T-cell (primary cell): ENCODE data around the gene LILRB4. TPM values are rescaled to one million over a fixed set of nuclear protein-coding genes. Genes with fewer than 3 reads are reported as not detected.
"Not testable (repeated sequence)": the region's sequence is repeated elsewhere in the genome, so short reads cannot be mapped to it uniquely, and the experiment has no call there.

Experiments used
- ATAC-seq, 4 experiments: fragments of 200-7000 bp in 3 of 4; fragments of 150-1000 bp in 1 of 4; cut with Tn5 transposase; replicated peaks in 1 of 4; 1 replicate in 3 of 4; 2 replicates in 1 of 4; pipeline ENCODE4 v1.10.0; 2021; ENCODE audit warnings: moderate library complexity in 3 of 4, mild to moderate bottlenecking in 2 of 4, moderate number of reproducible peaks in 1 of 4
- CTCF ChIA-PET, 2 donors: fragments of 300-600 bp; sonication (Branson Sonifier 250); formaldehyde crosslinking; loops; one replicate each; lab custom pipeline; 2022; ENCODE audit warnings: antibody characterized with exemption in 2 of 2; lab: Charles Lee
- POLR2A ChIA-PET, 2 donors: fragments of 300-600 bp; sonication (Branson Sonifier 250); formaldehyde crosslinking; loops; one replicate each; lab custom pipeline; 2022; ENCODE audit warnings: antibody characterized with exemption in 2 of 2; lab: Charles Lee
- DNase-seq, 35 experiments: peaks; one replicate each; pipeline versions ENCODE4 v3.0.0 to v3.0.0-alpha.2; 2013 to 2023
- H3K27ac ChIP-seq: one replicate; pipeline ENCODE4 v1.5.1; 2013; ENCODE audit warnings: low read length
- H3K27me3 ChIP-seq, 2 experiments: replicated peaks in 1 of 2; 1 replicate in 1 of 2; 2 replicates in 1 of 2; pipeline versions ENCODE4 v1.6.1 to v1.7.0; 2013; ENCODE audit warnings: low read length in 1 of 2, mixed read lengths in 1 of 2; ENCODE audit not compliant: control insufficient read depth in 2 of 2, insufficient read depth in 2 of 2; ENCODE audit errors: extremely low read depth in 1 of 2
- H3K36me3 ChIP-seq, 2 donors: 1 replicate in 1 of 2; 2 replicates in 1 of 2; pipeline versions ENCODE4 v1.6.1 to v1.7.0; 2013; ENCODE audit warnings: low read length in 1 of 2; ENCODE audit not compliant: control insufficient read depth in 2 of 2, insufficient read depth in 1 of 2; ENCODE audit errors: extremely low read depth in 1 of 2
- H3K4me1 ChIP-seq, 2 experiments: 1 replicate in 1 of 2; 2 replicates in 1 of 2; pipeline versions ENCODE4 v1.6.1 to v1.7.0; 2013; ENCODE audit warnings: low read length in 2 of 2, mixed read lengths in 1 of 2; ENCODE audit not compliant: insufficient read depth in 2 of 2, control insufficient read depth in 1 of 2; ENCODE audit errors: extremely low read depth in 1 of 2
- H3K4me3 ChIP-seq, 2 donors: 1 replicate in 1 of 2; 2 replicates in 1 of 2; pipeline versions ENCODE4 v1.5.1 to v1.7.0; 2013; ENCODE audit warnings: mild to moderate bottlenecking in 2 of 2, low read length in 1 of 2, moderate library complexity in 1 of 2; ENCODE audit not compliant: control insufficient read depth in 1 of 2; ENCODE audit errors: extremely low read depth in 1 of 2
- H3K9me3 ChIP-seq: 2 replicates; pipeline ENCODE4 v1.7.0; 2013
- H3K27ac Mint-ChIP-seq, 2 donors: one replicate each; pipeline ENCODE4 v1.8.0; 2020 to 2021; ENCODE audit warnings: mild to moderate bottlenecking in 2 of 2, mixed read lengths in 2 of 2
- H3K27me3 Mint-ChIP-seq, 2 donors: one replicate each; pipeline ENCODE4 v1.8.0; 2021 to 2022; ENCODE audit warnings: mixed read lengths in 2 of 2
- H3K36me3 Mint-ChIP-seq: one replicate; pipeline ENCODE4 v1.8.0; 2021; ENCODE audit warnings: mixed read lengths
- H3K4me1 Mint-ChIP-seq, 3 donors: one replicate each; pipeline ENCODE4 v1.8.0; 2020 to 2022; ENCODE audit warnings: mixed read lengths in 3 of 3, mild to moderate bottlenecking in 1 of 3
- H3K4me3 Mint-ChIP-seq, 3 donors: one replicate each; pipeline ENCODE4 v1.8.0; 2020 to 2022; ENCODE audit warnings: mild to moderate bottlenecking in 3 of 3, mixed read lengths in 3 of 3, moderate library complexity in 3 of 3
- H3K9me3 Mint-ChIP-seq, 3 donors: one replicate each; pipeline ENCODE4 v1.8.0; 2020 to 2022; ENCODE audit warnings: mixed read lengths in 3 of 3
- WGBS: methylation state at CpG from one replicate; pipeline ENCODE4 v1.1.5; 2013; ENCODE audit warnings: missing lambda C conversion rate; ENCODE audit not compliant: insufficient coverage; 5-methylcytosine and 5-hydroxymethylcytosine counted together
- total RNA-seq, 35 experiments: library from RNA in 6 of 35; stranded (reverse) in 6 of 35; fragments of 120-200 nt in 1 of 35; gene quantifications; one replicate each; pipeline versions ENCODE4 v1.2.1 to v1.2.4 and lab custom pipeline; 2013 to 2026

The LILRB4 gene
- total RNA-seq, 5 donors from 2014 or later (not counting 1 experiment from before 2014, with no cell fraction given): 0.20 to 0.59 TPM; not detected in 3

DNA sequence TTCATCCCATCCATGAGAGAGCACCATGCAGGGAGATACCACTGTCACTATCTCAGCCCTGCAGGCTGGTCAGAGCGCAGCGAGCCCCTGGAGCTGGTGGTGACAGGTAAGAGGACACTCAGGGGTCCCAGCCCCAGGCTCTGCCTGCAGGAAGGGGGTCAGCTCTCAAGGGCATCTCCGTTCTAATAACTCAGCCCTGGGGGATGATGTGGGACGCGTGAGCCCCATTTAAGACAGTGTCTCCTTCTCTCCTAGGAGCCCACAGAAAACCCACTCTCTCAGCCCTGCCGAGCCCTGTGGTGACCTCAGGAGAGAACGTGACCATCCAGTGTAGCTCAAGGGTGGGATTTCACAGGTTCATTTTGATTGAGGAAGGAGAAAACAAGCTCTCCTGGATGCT lies 46.0 kb downstream of the LILRB4 start:
- ATAC-seq (no peak), DNase-seq (no peak)
- no peaks in the 10 kb centered on the region for H3K9me3 Mint-ChIP-seq
- Histone ChIP-seq H3K27ac (no peak overlapping the region), H3K27me3 (peaks cover 0 to 26% of the 10 kb centered on the region in 2 experiments), H3K4me1 (peaks cover 0 to 12% of the 10 kb centered on the region in 2 experiments), H3K9me3 (no peaks in the 10 kb centered on the region), H3K36me3 (no peaks in the 10 kb centered on the region), H3K4me3 (no peak overlapping the region)
- no peak overlapping the region for H3K4me3 Mint-ChIP-seq
- WGBS: no CpG with 5 or more reads among the region's 7 CpGs
- no peaks in the 10 kb centered on the region for H3K36me3 Mint-ChIP-seq
- H3K4me1 Mint-ChIP-seq: peaks cover 0 to 21% (median 8%) of the 10 kb centered on the region in 3 donors
- ChIA-PET POLR2A (no interaction called here), CTCF (no interaction called here)
- H3K27ac Mint-ChIP-seq: no peak overlapping the region
- peaks cover 13 to 14% of the 10 kb centered on the region in 2 donors for H3K27me3 Mint-ChIP-seq

GRCh38 chr19:54709212-54709948 lies 46.6 kb downstream of the LILRB4 start:
- H3K27me3 Mint-ChIP-seq: peaks cover 11 to 13% of the 10 kb centered on the region in 2 donors
- H3K27ac Mint-ChIP-seq: no peak overlapping the region
- no peaks in the 10 kb centered on the region for H3K36me3 Mint-ChIP-seq
- H3K9me3 Mint-ChIP-seq: no peaks in the 10 kb centered on the region
- H3K27me3 ChIP-seq: peaks cover 0 to 26% of the 10 kb centered on the region in 2 experiments
- peaks cover 0 to 12% of the 10 kb centered on the region in 2 experiments for H3K4me1 ChIP-seq
- DNase-seq (no peak), ATAC-seq (no peak)
- ChIA-PET CTCF (no interaction called here), POLR2A (no interaction called here)
- H3K27ac ChIP-seq: no peak overlapping the region
- H3K36me3 ChIP-seq: no peaks in the 10 kb centered on the region
- 81% methylated on average over 12 of the region's 18 CpGs for WGBS
- no peak overlapping the region for H3K4me3 Mint-ChIP-seq
- peaks cover 0 to 21% (median 8%) of the 10 kb centered on the region in 3 donors for H3K4me1 Mint-ChIP-seq
- H3K4me3 ChIP-seq: no peak overlapping the region
- no peaks in the 10 kb centered on the region for H3K9me3 ChIP-seq

- H3K27ac ChIP-seq, H3K36me3 Mint-ChIP-seq, H3K9me3 Mint-ChIP-seq, DNase-seq, H3K4me3 ChIP-seq, CTCF ChIA-PET, POLR2A ChIA-PET, H3K4me3 Mint-ChIP-seq, H3K9me3 ChIP-seq, H3K27ac Mint-ChIP-seq, H3K36me3 ChIP-seq, ATAC-seq: not testable (repeated sequence)
- peaks cover 0 to 21% (median 8%) of the 10 kb centered on the region in 3 donors for H3K4me1 Mint-ChIP-seq
- H3K4me1 ChIP-seq: peaks cover 0 to 12% of the 10 kb centered on the region in 2 experiments
- peaks cover 0 to 26% of the 10 kb centered on the region in 2 experiments for H3K27me3 ChIP-seq
- peaks cover 11 to 13% of the 10 kb centered on the region in 2 donors for H3K27me3 Mint-ChIP-seq
- WGBS: 88% methylated on average over 10 of the region's 13 CpGs
Measured at GRCh38 chr19:54709956-54710355, 47.2 kb downstream of the LILRB4 start.

Other genes starting within 250 kb of the LILRB4 start
- under 1 TPM in 2 of 5 donors, not detected in 3; 0.26 to 0.41 TPM for gene TTYH1, start 247.5 kb upstream of the LILRB4 start, total RNA-seq
- gene LENG8, start 213.8 kb upstream of the LILRB4 start, total RNA-seq: 100 to 1,000 TPM; 506 to 622 (median 618) TPM
- gene LENG9, start 199.2 kb upstream of the LILRB4 start, total RNA-seq: 1 to 10 TPM; 2.2 to 7.9 (median 7.5) TPM
- under 1 TPM in 1 of 5 donors, not detected in 4; 0.43 TPM for gene CDC42EP5, start 189.7 kb upstream of the LILRB4 start, total RNA-seq
- gene LAIR2, start 160.2 kb upstream of the LILRB4 start, total RNA-seq: 10 to 100 TPM in 1 of 5 donors, 1 to 10 TPM in 3, under 1 TPM in 1; 0.49 to 16.7 (median 1.3) TPM
- gene LILRA2, start 89.2 kb upstream of the LILRB4 start, total RNA-seq: under 1 TPM in 4 of 5 donors, not detected in 1; 0.16 to 0.47 (median 0.37) TPM
- gene LILRA1, start 69.4 kb upstream of the LILRB4 start, total RNA-seq: under 1 TPM in 1 of 5 donors, not detected in 4; 0.43 TPM
- gene LILRB1, start 32.5 kb upstream of the LILRB4 start, total RNA-seq: 10 to 100 TPM in 1 of 5 donors, 1 to 10 TPM in 4; 2.0 to 26.9 (median 3.6) TPM
- not detected for gene KIR3DL3, start 61.5 kb downstream of the LILRB4 start, total RNA-seq
- gene KIR2DL3, start 75.5 kb downstream of the LILRB4 start, total RNA-seq: under 1 TPM in 3 of 5 donors, not detected in 2; 0.16 to 0.89 (median 0.45) TPM
- gene KIR2DL1, start 106.8 kb downstream of the LILRB4 start, total RNA-seq: under 1 TPM in 2 of 5 donors, not detected in 3; 0.28 to 0.56 TPM
- under 1 TPM in 2 of 5 donors, not detected in 3; 0.20 to 0.25 TPM for gene KIR2DL4, start 140.6 kb downstream of the LILRB4 start, total RNA-seq
- under 1 TPM in 4 of 5 donors, not detected in 1; 0.44 to 0.68 (median 0.54) TPM for gene KIR3DL1, start 153.5 kb downstream of the LILRB4 start, total RNA-seq
- gene KIR2DS4, start 169.7 kb downstream of the LILRB4 start, total RNA-seq: 1 to 10 TPM in 1 of 5 donors, under 1 TPM in 3, not detected in 1; 0.53 to 1.5 (median 0.80) TPM
- gene KIR3DL2, start 187.5 kb downstream of the LILRB4 start, total RNA-seq: 10 to 100 TPM in 1 of 5 donors, 1 to 10 TPM in 2, under 1 TPM in 2; 0.61 to 12.5 (median 1.2) TPM
- under 1 TPM in 1 of 5 donors, not detected in 4; 0.68 TPM for gene FCAR, start 211.2 kb downstream of the LILRB4 start, total RNA-seq
- 10 to 100 TPM in 1 of 5 donors, 1 to 10 TPM in 4; 2.1 to 16.2 (median 3.3) TPM for gene NCR1, start 243.2 kb downstream of the LILRB4 start, total RNA-seq